GM12878 (cell line): ENCODE measurements around the gene LRRC70. TPM values are rescaled to one million over a fixed set of nuclear protein-coding genes. Genes with fewer than 3 reads are reported as not detected.
A peak's percentile ranks its signal among the peaks of the same experiment; 100 is the strongest.

Source experiments
- ATAC-seq: fragments of 200-7000 bp; cut with Tn5 transposase; 3 replicates; pipeline ENCODE4 v1.9.1; 2020; ENCODE audit warnings: mild to moderate bottlenecking, moderate library complexity
- BruUV-seq: library from RNA; stranded (reverse); fragments of 400-500 nt; replicated peaks from 2 replicates; lab custom pipeline; 2021; lab: Mats Ljungman, UMichigan
- CTCF ChIA-PET: fragments of 300-600 bp; sonication (Branson Sonifier 250); formaldehyde crosslinking; extraction: SDS; loops from one replicate; lab custom pipeline; 2021; ENCODE audit warnings: inconsistent platforms; lab: Yijun Ruan, JAX
- POLR2A ChIA-PET: fragments of 350-600 bp; formaldehyde crosslinking; extraction: SDS; loops from one replicate; lab custom pipeline; 2021; ENCODE audit warnings: inconsistent platforms; lab: Charles Lee
- RAD21 ChIA-PET: fragments of 300-600 bp; sonication (Branson Sonifier 250); formaldehyde crosslinking; loops from one replicate; lab custom pipeline; 2023; ENCODE audit warnings: antibody characterized with exemption; ENCODE audit not compliant: unreplicated experiment; lab: Charles Lee
- SMC1A ChIA-PET: fragments of 300-600 bp; sonication (Branson Sonifier 250); formaldehyde crosslinking; loops from one replicate; lab custom pipeline; 2023; ENCODE audit not compliant: unreplicated experiment, uncharacterized antibody; lab: Charles Lee
- DNase-seq: peaks from one replicate; pipeline ENCODE4 v3.0.0-alpha.2; 2011; ENCODE audit warnings: low read depth, low spot score
- FAIRE-seq: peaks from 3 replicates; lab custom pipeline; 2011; peaks lifted over from hg19 to GRCh38; lab: Jason Lieb, UNC
- H2AFZ ChIP-seq: 2 replicates; pipeline ENCODE4 v1.6.0; 2011; ENCODE audit warnings: low read depth, low read length, control low read depth; ENCODE audit not compliant: control insufficient read depth
- H3K27ac ChIP-seq: 2 replicates; pipeline ENCODE4 v1.5.1; 2011; ENCODE audit warnings: control low read depth; ENCODE audit not compliant: control insufficient read depth, insufficient read depth
- H3K27me3 ChIP-seq, 2 experiments: replicated peaks in 1 of 2; 2 replicates each; pipeline versions ENCODE4 v1.6.0 to v1.6.1; 2011; ENCODE audit warnings: low read length in 1 of 2; ENCODE audit not compliant: control insufficient read depth in 2 of 2, insufficient read depth in 2 of 2
- H3K36me3 ChIP-seq, 2 experiments: 2 replicates each; pipeline ENCODE4 v1.5.1; 2011; ENCODE audit warnings: low read length in 1 of 2; ENCODE audit not compliant: control insufficient read depth in 2 of 2, insufficient read depth in 2 of 2
- H3K4me1 ChIP-seq: 2 replicates; pipeline ENCODE4 v1.6.1; 2011; ENCODE audit warnings: mild to moderate bottlenecking, low read length, moderate library complexity, mixed read lengths; ENCODE audit not compliant: control insufficient read depth, insufficient read depth
- H3K4me2 ChIP-seq: 2 replicates; pipeline ENCODE4 v1.6.0; 2011; ENCODE audit warnings: control low read depth; ENCODE audit not compliant: control insufficient read depth, insufficient read depth
- H3K4me3 ChIP-seq: fragments of 200-600 bp; sonication (generic); 2 replicates; pipeline ENCODE4 v1.5.1; 2016
- H3K79me2 ChIP-seq: 2 replicates; pipeline ENCODE4 v1.6.0; 2011; ENCODE audit warnings: low read length; ENCODE audit not compliant: control insufficient read depth, insufficient read depth
- H3K9ac ChIP-seq: 2 replicates; pipeline ENCODE4 v1.8.0; 2011; ENCODE audit warnings: low read length, control low read depth, mixed read lengths; ENCODE audit not compliant: control insufficient read depth, insufficient read depth
- H3K9me3 ChIP-seq: replicated peaks from 3 replicates; pipeline ENCODE4 v1.5.1; 2011; ENCODE audit warnings: mild to moderate bottlenecking, low read length; ENCODE audit not compliant: control insufficient read depth, insufficient read depth
- H4K20me1 ChIP-seq: 2 replicates; pipeline ENCODE4 v1.6.0; 2011; ENCODE audit not compliant: control insufficient read depth, insufficient read depth
- ATF2 ChIP-seq: IDR thresholded peaks from 2 replicates; pipeline ENCODE4 v1.6.1; 2012; ENCODE audit warnings: low read length, inconsistent platforms
- CREM ChIP-seq: IDR thresholded peaks from 2 replicates; pipeline ENCODE4 v1.6.1; 2014; ENCODE audit warnings: antibody characterized with exemption, low read depth
- EED ChIP-seq: sonication (generic); IDR thresholded peaks from 2 replicates; pipeline ENCODE4 v1.6.1; 2016; ENCODE audit warnings: antibody characterized with exemption, low read depth
- ETV6 ChIP-seq, 2 experiments: fragments of 450-650 bp in 1 of 2; IDR thresholded peaks in 1 of 2; conservative IDR thresholded peaks in 1 of 2; 2 replicates each; pipeline ENCODE4 v1.6.1; 2014; ENCODE audit warnings: antibody characterized with exemption in 1 of 2, borderline replicate concordance in 1 of 2, low read depth in 1 of 2, mild to moderate bottlenecking in 1 of 2, moderate library complexity in 1 of 2
- FOXM1 ChIP-seq: IDR thresholded peaks from 2 replicates; pipeline ENCODE4 v1.6.1; 2012; ENCODE audit warnings: low read depth, mild to moderate bottlenecking, inconsistent platforms, low read length, moderate library complexity
- GABPA ChIP-seq: IDR thresholded peaks from 2 replicates; pipeline ENCODE4 v1.6.1; 2014; ENCODE audit warnings: antibody characterized with exemption, low read depth, mild to moderate bottlenecking, inconsistent platforms
- JUNB ChIP-seq: IDR thresholded peaks from 2 replicates; pipeline ENCODE4 v1.6.1; 2016; ENCODE audit warnings: antibody characterized with exemption, mild to moderate bottlenecking
- KDM1A ChIP-seq: fragments of 200-600 bp; sonication (generic); IDR thresholded peaks from 2 replicates; pipeline ENCODE4 v1.6.1; 2016; ENCODE audit warnings: borderline replicate concordance
- NFIC ChIP-seq: IDR thresholded peaks from 2 replicates; pipeline ENCODE4 v1.6.1; 2012; ENCODE audit warnings: low read depth, mild to moderate bottlenecking, inconsistent platforms, low read length, moderate library complexity
- RUNX3 ChIP-seq: IDR thresholded peaks from 2 replicates; pipeline ENCODE4 v1.6.1; 2012; ENCODE audit warnings: low read length, inconsistent platforms
- SMAD5 ChIP-seq: IDR thresholded peaks from 2 replicates; pipeline ENCODE4 v1.6.1; 2016; ENCODE audit warnings: antibody characterized with exemption, low read depth
- SPI1 ChIP-seq: IDR thresholded peaks from 2 replicates; pipeline ENCODE4 v1.6.1; 2011; ENCODE audit warnings: low read depth, mild to moderate bottlenecking, low read length, moderate library complexity, borderline replicate concordance; ENCODE audit not compliant: insufficient read depth
- SREBF2 ChIP-seq: IDR thresholded peaks from 2 replicates; pipeline ENCODE4 v1.6.1; 2012; ENCODE audit warnings: mild to moderate bottlenecking, low read length
- TARDBP ChIP-seq: IDR thresholded peaks from 2 replicates; pipeline ENCODE4 v1.6.1; 2016; ENCODE audit warnings: borderline replicate concordance
- TCF7 ChIP-seq: IDR thresholded peaks from 2 replicates; pipeline ENCODE4 v1.6.1; 2014; ENCODE audit warnings: antibody characterized with exemption, borderline replicate concordance
- USF2 ChIP-seq: IDR thresholded peaks from 2 replicates; pipeline ENCODE4 v1.6.1; 2011; ENCODE audit warnings: low read depth, low read length, improper control_type of control experiment, borderline replicate concordance
- ZNF217 ChIP-seq: fragments of 450-650 bp; IDR thresholded peaks from 2 replicates; pipeline ENCODE4 v1.6.1; 2017; ENCODE audit warnings: antibody characterized with exemption, mild to moderate bottlenecking
- ZNF384 ChIP-seq: IDR thresholded peaks from 2 replicates; pipeline ENCODE4 v1.6.1; 2012; ENCODE audit warnings: low read depth, mild to moderate bottlenecking, low read length, improper control_type of control experiment, borderline replicate concordance
- WGBS: methylation state at CpG from one replicate; pipeline ENCODE4 v1.1.6; 2016; ENCODE audit warnings: low lambda C conversion rate; ENCODE audit not compliant: insufficient replicate concordance, insufficient coverage; ENCODE audit errors: missing lambda C conversion rate; 5-methylcytosine and 5-hydroxymethylcytosine counted together
- in situ Hi-C: fragments of 300-500 bp; cut with MboI; formaldehyde crosslinking; loops from 9 replicates; pipeline ENCODE4 v1.14.3; 2018; ENCODE audit warnings: mixed read lengths
- intact Hi-C: fragments of 100-400 bp; cut with micrococcal nuclease; formaldehyde crosslinking; loops from one replicate; pipeline ENCODE4 v1.14.2; 2022; ENCODE audit not compliant: unreplicated experiment
- polyA plus RNA-seq, 11 experiments: library from polyadenylated mRNA; depleted of rRNA in 4 of 11; unstranded in 6 of 11; stranded (reverse) in 5 of 11; fragments of >200 nt; fragmentation: Nextera tagmentation in 4 of 11; fragmentation: Illumina TruSeq in 1 of 11; extraction: Ambion mirVana in 4 of 11; extraction: Trizol in 1 of 11; gene quantifications; 1 replicate in 1 of 11; 2 replicates in 10 of 11; pipeline versions ENCODE4 v1.2.1 to v1.2.3, GENCODE V29; 2011 to 2016; ENCODE audit warnings: inconsistent platforms in 2 of 11, missing spikeins in 2 of 11, low read depth in 1 of 11
- total RNA-seq, 4 experiments: library from RNA; depleted of rRNA in 3 of 4; stranded (reverse); fragments of >200 nt in 3 of 4; fragmentation: Illumina TruSeq in 1 of 4; extraction: Trizol in 1 of 4; gene quantifications; 2 replicates each; pipeline versions ENCODE4 v1.2.1 to v1.2.3, GENCODE V29; 2013 to 2021
- TF ChIP-seq, protein P1 (sequence below): IDR thresholded peaks from 2 replicates; pipeline ENCODE4 v1.6.1; 2012; ENCODE audit warnings: low read depth, low read length, improper control_type of control experiment
- TF ChIP-seq, protein P2 (sequence below): IDR thresholded peaks from 2 replicates; pipeline ENCODE4 v1.6.1; 2011; ENCODE audit warnings: borderline replicate concordance, low read depth, mild to moderate bottlenecking, moderate library complexity, low read length; ENCODE audit not compliant: insufficient read depth, poor library complexity, severe bottlenecking

The LRRC70 gene
- total and polyA plus RNA-seq, 10 of the 15 experiments (the other 5 are each of a cell fraction or from before 2014, with no cell fraction given) = 0.35 to 1.5 (median 0.84) TPM

- no peak for TF ChIP-seq TARDBP
- TF ChIP-seq, protein P1, sequence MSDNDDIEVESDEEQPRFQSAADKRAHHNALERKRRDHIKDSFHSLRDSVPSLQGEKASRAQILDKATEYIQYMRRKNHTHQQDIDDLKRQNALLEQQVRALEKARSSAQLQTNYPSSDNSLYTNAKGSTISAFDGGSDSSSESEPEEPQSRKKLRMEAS = no peak
Measured at GRCh38 chr5:62572918-62573514, 5.6 kb upstream of the LRRC70 start (continued).

DNA sequence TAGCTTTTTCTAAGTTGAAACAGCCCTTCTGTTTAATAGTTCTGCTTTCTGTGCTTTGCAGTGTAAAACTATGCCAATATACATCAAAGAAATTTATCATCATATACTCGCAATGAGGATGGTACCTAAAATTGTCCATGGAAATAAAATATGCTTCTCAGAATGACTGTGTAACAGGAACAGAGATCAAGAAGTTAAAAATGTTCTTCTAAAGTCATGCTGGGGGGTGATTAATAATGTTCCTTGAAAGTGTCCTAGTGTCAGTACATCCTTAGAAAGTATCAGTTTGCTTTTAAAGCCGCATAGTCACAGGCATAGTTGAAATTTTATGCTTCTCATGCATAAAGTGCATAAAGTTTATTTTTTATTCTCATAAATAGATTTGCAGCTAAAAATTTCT is 4.0 kb upstream of the LRRC70 start:
- ChIA-PET POLR2A (no interaction called here), CTCF (interaction anchor here (1.1 kb wide), 2 partner anchors 8 to 124 kb away, joined by 3 to 4 read pairs; no protein-coding TSS in a partner anchor), RAD21 (no interaction called here), SMC1A (interaction anchor here (0.8 to 1.6 kb wide), 3 partner anchors 9 to 54 kb away, joined by 4 to 7 read pairs (median 6); no protein-coding TSS in a partner anchor)
- Histone ChIP-seq H4K20me1 (no peaks in the 10 kb centered on the region), H3K9ac (no peak overlapping the region), H3K9me3 (no peaks in the 10 kb centered on the region), H2AFZ (no peak overlapping the region), H3K4me1 (peaks cover 11% of the 10 kb centered on the region; the same call in 1 of the 2 replicates), H3K4me2 (peak overlapping the region; percentile 60; the same call in 1 of the 2 replicates), H3K27ac (no peak overlapping the region), H3K36me3 (no peaks in the 10 kb centered on the region), H3K79me2 (no peaks in the 10 kb centered on the region), H3K27me3 (no peaks in the 10 kb centered on the region), H3K4me3 (no peak overlapping the region)
- ATAC-seq = peak; percentile 72
- 2% methylated on average over 2 of the region's 2 CpGs for WGBS
- intact Hi-C loops (no loop called here), in situ Hi-C loops (no loop called here)
- no TSS peak for BruUV-seq
- no peak for FAIRE-seq
- TF ChIP-seq ETV6 (conservative IDR thresholded peaks at IDR 0.05 in 1 of 2, IDR thresholded peaks at IDR 0.05 in 1 of 2; ENCODE audit: borderline replicate concordance in 1 of 2, low read depth in 1 of 2) (peak in 1 of 2 experiments; percentile 33; a peak in 1 of 4 replicates), KDM1A (no peak), SPI1 (peak; percentile 23; the same call in 1 of the 2 replicates), ATF2 (peak; percentile 42; the same call in 1 of the 2 replicates), USF2 (no peak), CREM (peak; percentile 22; the same call in 1 of the 2 replicates), ZNF217 (no peak), FOXM1 (0 out of 2 replicates have a peak, but pooled peaks have one; percentile 35), SREBF2 (no peak), ZNF384 (no peak), NFIC (peak; percentile 73), GABPA (0 out of 2 replicates have a peak, but pooled peaks have one; percentile 17), TCF7 (peak; percentile 74), JUNB (peak; percentile 88), RUNX3 (0 out of 2 replicates have a peak, but pooled peaks have one; percentile 9), EED (no peak), SMAD5 (no peak)
- TF ChIP-seq, protein P2, sequence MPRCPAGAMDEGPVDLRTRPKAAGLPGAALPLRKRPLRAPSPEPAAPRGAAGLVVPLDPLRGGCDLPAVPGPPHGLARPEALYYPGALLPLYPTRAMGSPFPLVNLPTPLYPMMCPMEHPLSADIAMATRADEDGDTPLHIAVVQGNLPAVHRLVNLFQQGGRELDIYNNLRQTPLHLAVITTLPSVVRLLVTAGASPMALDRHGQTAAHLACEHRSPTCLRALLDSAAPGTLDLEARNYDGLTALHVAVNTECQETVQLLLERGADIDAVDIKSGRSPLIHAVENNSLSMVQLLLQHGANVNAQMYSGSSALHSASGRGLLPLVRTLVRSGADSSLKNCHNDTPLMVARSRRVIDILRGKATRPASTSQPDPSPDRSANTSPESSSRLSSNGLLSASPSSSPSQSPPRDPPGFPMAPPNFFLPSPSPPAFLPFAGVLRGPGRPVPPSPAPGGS = no peak
- DNase-seq = no peak
